Hepatocyte (in vitro differentiated cells): ENCODE data around the gene CTAG1A.
"Not testable (repeated sequence)": the region's sequence is repeated elsewhere in the genome, so short reads cannot be mapped to it uniquely, and the experiment has no call there.

ENCODE experiments used
- CTCF ChIP-seq: fragments of 200-600 bp; sonication (generic); IDR thresholded peaks from 2 replicates; pipeline ENCODE4 v1.5.1; 2016; ENCODE audit warnings: antibody characterized with exemption, mild to moderate bottlenecking; ENCODE audit not compliant: poor library complexity
- EZH2 ChIP-seq: fragments of 200-600 bp; sonication (generic); IDR thresholded peaks from 2 replicates; pipeline ENCODE4 v1.6.1; 2016; ENCODE audit warnings: antibody characterized with exemption, mild to moderate bottlenecking, borderline replicate concordance
- EZH2phosphoT487 ChIP-seq: fragments of 200-600 bp; sonication (generic); IDR thresholded peaks from one replicate; pipeline ENCODE4 v1.6.1; 2018; ENCODE audit warnings: antibody characterized with exemption, mild to moderate bottlenecking, low read depth, moderate library complexity; ENCODE audit not compliant: unreplicated experiment, severe bottlenecking

- TF ChIP-seq CTCF, EZH2, EZH2phosphoT487: not testable (repeated sequence)
Measured at GRCh38 chrX:154540365-154540764, 44.6 kb upstream of the CTAG1A start.
